Left colon (tissue), 2 donors: Measurements from ENCODE around the gene P2RY8. TPM values are rescaled to one million over a fixed set of nuclear protein-coding genes. Genes with fewer than 3 reads are reported as not detected.
"Not testable (repeated sequence)": the region's sequence is repeated elsewhere in the genome, so short reads cannot be mapped to it uniquely, and the experiment has no call there.

Experiments
- ATAC-seq: fragments of 200-7000 bp; cut with Tn5 transposase; one replicate; pipeline ENCODE4 v1.9.1; 2020; ENCODE audit warnings: mild to moderate bottlenecking, moderate library complexity
- DNase-seq, 2 donors: peaks; one replicate each; pipeline ENCODE4 v3.0.0-alpha.2; 2020
- intact Hi-C, 2 donors: fragments of 100-400 bp; cut with DNase I in 1 of 2; cut with micrococcal nuclease in 1 of 2; formaldehyde crosslinking; loops; one replicate each; pipeline versions ENCODE4 v1.11.2 to v1.14.0; 2022; cut with DNase I, micrococcal nuclease
- total RNA-seq, 2 donors: library from RNA; stranded (reverse); fragmentation: NEBNext Ultra II Directional; extraction: Animal tissue kit (Norgen Biotek cat#: 25700); gene quantifications; one replicate each; pipeline ENCODE4 v1.2.1, GENCODE V29; 2021
- donor health status: DM: no; HTN: no; CAD: no.
- donor health status: DM: yes; HTN: yes; CAD: no.

The P2RY8 gene
- total RNA-seq, 2 donors from 2014 or later, result 0.43 to 2.1 TPM

GRCh38 chrX:1525583-1526355 is 11.2 kb downstream of the P2RY8 start:
- intact Hi-C loops, result no loop called here
- DNase-seq, result no peak
- ATAC-seq, result no peak

GRCh38 chrX:1524874-1525582 is 12.0 kb downstream of the P2RY8 start:
- intact Hi-C loops, result no loop called here
- ATAC-seq (no peak), DNase-seq (no peak)

- DNase-seq, ATAC-seq, intact Hi-C loops: not testable (repeated sequence)
Measured at GRCh38 chrX:1522905-1523304, 14.1 kb downstream of the P2RY8 start.

GRCh38 chrX:1521459-1521956 is 15.5 kb downstream of the P2RY8 start:
- intact Hi-C loops, result no loop called here
- peak; percentile 27 for ATAC-seq
- peak; percentile 34 to 48 for DNase-seq

GRCh38 chrX:1520350-1520749 is 16.6 kb downstream of the P2RY8 start:
- intact Hi-C loops, result no loop called here
- DNase-seq (no peak), ATAC-seq (no peak)

- ATAC-seq, result no peak
- intact Hi-C loops, result no loop called here
- no peak for DNase-seq
Measured at GRCh38 chrX:1519022-1519497, 17.9 kb downstream of the P2RY8 start.

GRCh38 chrX:1518512-1518911 is 18.5 kb downstream of the P2RY8 start:
- no peak for DNase-seq
- intact Hi-C loops, result no loop called here
- no peak for ATAC-seq

GRCh38 chrX:1516596-1517104 is 20.3 kb downstream of the P2RY8 start:
- ATAC-seq (no peak), DNase-seq (no peak)
- intact Hi-C loops, result no loop called here

- intact Hi-C loops, result no loop called here
- ATAC-seq, result no peak
- DNase-seq, result no peak
Measured at GRCh38 chrX:1511829-1512228, 25.2 kb downstream of the P2RY8 start.

GRCh38 chrX:1511150-1511549 is 25.8 kb downstream of the P2RY8 start:
- ATAC-seq (no peak), DNase-seq (no peak)
- intact Hi-C loops, result no loop called here

- ATAC-seq, result no peak
- DNase-seq, result no peak
- intact Hi-C loops, result no loop called here
Measured at GRCh38 chrX:1507511-1508463, 29.2 kb downstream of the P2RY8 start.

GRCh38 chrX:1506916-1507315 is 30.1 kb downstream of the P2RY8 start:
- no peak for DNase-seq
- no peak for ATAC-seq
- intact Hi-C loops, result no loop called here

GRCh38 chrX:1502853-1503252 is 34.1 kb downstream of the P2RY8 start:
- no peak for DNase-seq
- ATAC-seq, result no peak
- intact Hi-C loops, result no loop called here

GRCh38 chrX:1502241-1502640 is 34.7 kb downstream of the P2RY8 start:
- ATAC-seq, result no peak
- no peak for DNase-seq
- intact Hi-C loops, result no loop called here

- DNase-seq (no peak), ATAC-seq (no peak)
- intact Hi-C loops, result no loop called here
Measured at GRCh38 chrX:1500701-1501624, 36.0 kb downstream of the P2RY8 start.

GRCh38 chrX:1496076-1496475 is 40.9 kb downstream of the P2RY8 start:
- ATAC-seq (no peak), DNase-seq (no peak)
- intact Hi-C loops, result no loop called here

- DNase-seq (no peak), ATAC-seq (no peak)
- intact Hi-C loops, result no loop called here
Measured at GRCh38 chrX:1493877-1494510, 43.0 kb downstream of the P2RY8 start.
